Mucosa of descending colon (tissue), 3 donors: ENCODE measurements around the gene DDIT4. TPM values are rescaled to one million over a fixed set of nuclear protein-coding genes. Genes with fewer than 3 reads are reported as not detected.

Experiments used
- ATAC-seq: fragments of 200-7000 bp; cut with Tn5 transposase; one replicate; pipeline ENCODE4 v1.9.1; 2020; ENCODE audit warnings: mild to moderate bottlenecking, moderate library complexity
- DNase-seq, 3 donors: peaks; one replicate each; pipeline ENCODE4 v3.0.0-alpha.2; 2020
- H3K36me3 ChIP-seq: fragments of 200-600 bp; one replicate; pipeline ENCODE4 v1.8.0; 2021; ENCODE audit warnings: low read depth, mild to moderate bottlenecking
- H3K4me1 ChIP-seq: fragments of 200-600 bp; one replicate; pipeline ENCODE4 v1.8.0; 2021; ENCODE audit warnings: low read depth, mild to moderate bottlenecking
- H3K4me3 ChIP-seq: fragments of 200-600 bp; one replicate; pipeline ENCODE4 v1.8.0; 2021; ENCODE audit warnings: mild to moderate bottlenecking
- H3K9me3 ChIP-seq: fragments of 200-600 bp; one replicate; pipeline ENCODE4 v1.8.0; 2021; ENCODE audit warnings: mild to moderate bottlenecking
- intact Hi-C, 2 donors: fragments of 100-400 bp; cut with DNase I in 1 of 2; cut with micrococcal nuclease in 1 of 2; formaldehyde crosslinking; loops; one replicate each; pipeline versions ENCODE4 v1.11.0 to v1.11.1; 2022; cut with DNase I, micrococcal nuclease
- total RNA-seq, 3 donors: library from RNA; stranded (reverse); fragmentation: NEBNext Ultra II Directional in 2 of 3; extraction: Animal tissue kit (Norgen Biotek cat#: 25700) in 2 of 3; gene quantifications; one replicate each; pipeline versions ENCODE4 v1.2.1 to v1.2.4, GENCODE V29; 2021 to 2023
- TF ChIP-seq, protein P1 (sequence below): fragments of 200-600 bp; IDR thresholded peaks from one replicate; pipeline ENCODE4 v1.8.0; 2022; ENCODE audit warnings: antibody characterized with exemption, mild to moderate bottlenecking
- donor health status: DM: no; HTN: no; CAD: no; lungs with moderate emphysema.
- donor health status: DM: no; HTN: no; CAD: no.
- donor health status: DM: no; HTN: yes; CAD: no.

Gene DDIT4
- total RNA-seq, 3 donors from 2014 or later: 32.9 to 142 (median 49.6) TPM

DNA sequence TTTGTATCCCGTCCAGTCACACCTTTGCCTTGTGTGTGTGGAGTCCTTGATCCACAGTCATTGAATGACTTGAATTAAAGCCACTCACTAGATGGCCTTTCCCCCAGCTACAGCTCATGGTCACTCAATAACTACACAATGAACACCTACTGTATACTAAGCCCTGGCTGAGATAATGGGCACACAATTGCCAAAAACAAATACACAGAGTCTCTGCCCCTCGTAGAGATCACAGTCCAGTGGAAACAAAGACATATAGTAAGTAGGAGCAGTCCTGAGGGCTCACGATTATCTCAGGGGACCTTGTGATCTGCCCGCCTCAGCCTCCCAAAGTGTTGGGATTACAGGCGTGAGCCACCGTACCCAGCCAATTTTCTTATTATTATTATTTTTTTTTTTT lies 22.1 kb upstream of the DDIT4 start:
- DNase-seq: peak in 1 of 3 donors; percentile 3
- Histone ChIP-seq H3K9me3 (no peaks in the 10 kb centered on the region), H3K36me3 (no peaks in the 10 kb centered on the region), H3K4me3 (no peak overlapping the region), H3K4me1 (peaks cover 71% of the 10 kb centered on the region)
- no peak for ATAC-seq
- intact Hi-C loops: no loop called here
- TF ChIP-seq, protein P1, sequence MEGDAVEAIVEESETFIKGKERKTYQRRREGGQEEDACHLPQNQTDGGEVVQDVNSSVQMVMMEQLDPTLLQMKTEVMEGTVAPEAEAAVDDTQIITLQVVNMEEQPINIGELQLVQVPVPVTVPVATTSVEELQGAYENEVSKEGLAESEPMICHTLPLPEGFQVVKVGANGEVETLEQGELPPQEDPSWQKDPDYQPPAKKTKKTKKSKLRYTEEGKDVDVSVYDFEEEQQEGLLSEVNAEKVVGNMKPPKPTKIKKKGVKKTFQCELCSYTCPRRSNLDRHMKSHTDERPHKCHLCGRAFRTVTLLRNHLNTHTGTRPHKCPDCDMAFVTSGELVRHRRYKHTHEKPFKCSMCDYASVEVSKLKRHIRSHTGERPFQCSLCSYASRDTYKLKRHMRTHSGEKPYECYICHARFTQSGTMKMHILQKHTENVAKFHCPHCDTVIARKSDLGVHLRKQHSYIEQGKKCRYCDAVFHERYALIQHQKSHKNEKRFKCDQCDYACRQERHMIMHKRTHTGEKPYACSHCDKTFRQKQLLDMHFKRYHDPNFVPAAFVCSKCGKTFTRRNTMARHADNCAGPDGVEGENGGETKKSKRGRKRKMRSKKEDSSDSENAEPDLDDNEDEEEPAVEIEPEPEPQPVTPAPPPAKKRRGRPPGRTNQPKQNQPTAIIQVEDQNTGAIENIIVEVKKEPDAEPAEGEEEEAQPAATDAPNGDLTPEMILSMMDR: no peak

DNA sequence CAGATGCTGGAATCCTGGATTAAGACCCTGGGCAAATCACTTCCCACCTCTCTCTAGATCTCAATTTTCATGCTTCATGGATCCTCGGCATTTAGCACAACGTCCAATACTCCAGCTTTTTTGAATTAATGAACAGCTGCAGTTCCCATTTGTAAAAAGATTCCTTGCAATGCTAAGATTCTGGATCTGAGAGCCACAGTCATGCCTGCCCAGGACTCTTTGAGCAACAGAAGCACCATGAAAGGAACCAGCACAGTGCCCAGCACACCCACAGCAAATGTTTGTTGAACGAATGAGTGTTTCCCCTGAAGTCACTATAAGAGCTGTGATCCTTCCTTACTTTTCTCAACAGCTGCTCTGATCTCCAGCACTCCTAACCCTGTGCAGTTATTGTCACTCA lies 20.8 kb upstream of the DDIT4 start:
- H3K36me3 ChIP-seq: no peaks in the 10 kb centered on the region
- TF ChIP-seq, protein P1: no peak
- DNase-seq (peak in 1 of 3 donors; percentile 8), ATAC-seq (no peak)
- H3K4me3 ChIP-seq: no peak overlapping the region
- no peaks in the 10 kb centered on the region for H3K9me3 ChIP-seq
- H3K4me1 ChIP-seq: peaks cover 62% of the 10 kb centered on the region
- intact Hi-C loops: no loop called here

DNA sequence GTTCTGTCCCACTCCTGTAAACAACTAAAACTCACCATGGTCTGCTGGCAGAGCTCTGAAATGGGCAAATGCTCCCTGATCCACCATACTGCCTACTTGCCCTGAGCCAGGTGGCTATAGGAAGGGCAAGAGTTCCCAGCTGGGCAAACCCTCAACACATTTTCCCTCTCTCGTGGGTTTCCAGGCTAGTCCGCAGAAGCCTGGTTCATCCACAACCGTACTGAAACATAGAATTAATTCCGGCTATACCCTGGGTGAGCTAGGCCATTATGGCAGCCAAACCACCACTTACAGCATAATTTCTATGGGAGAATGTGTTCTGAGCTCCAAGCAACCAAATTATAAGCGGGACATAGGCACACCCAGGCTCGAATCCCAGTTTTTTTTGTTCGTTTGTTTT lies 20.1 kb upstream of the DDIT4 start:
- intact Hi-C loops: no loop called here
- TF ChIP-seq, protein P1: no peak
- DNase-seq (peak in 2 of 3 donors; percentile 17), ATAC-seq (no peak)
- H3K9me3 ChIP-seq: no peaks in the 10 kb centered on the region
- H3K4me3 ChIP-seq: no peak overlapping the region
- H3K4me1 ChIP-seq: peaks cover 55% of the 10 kb centered on the region
- H3K36me3 ChIP-seq: no peaks in the 10 kb centered on the region

DNA sequence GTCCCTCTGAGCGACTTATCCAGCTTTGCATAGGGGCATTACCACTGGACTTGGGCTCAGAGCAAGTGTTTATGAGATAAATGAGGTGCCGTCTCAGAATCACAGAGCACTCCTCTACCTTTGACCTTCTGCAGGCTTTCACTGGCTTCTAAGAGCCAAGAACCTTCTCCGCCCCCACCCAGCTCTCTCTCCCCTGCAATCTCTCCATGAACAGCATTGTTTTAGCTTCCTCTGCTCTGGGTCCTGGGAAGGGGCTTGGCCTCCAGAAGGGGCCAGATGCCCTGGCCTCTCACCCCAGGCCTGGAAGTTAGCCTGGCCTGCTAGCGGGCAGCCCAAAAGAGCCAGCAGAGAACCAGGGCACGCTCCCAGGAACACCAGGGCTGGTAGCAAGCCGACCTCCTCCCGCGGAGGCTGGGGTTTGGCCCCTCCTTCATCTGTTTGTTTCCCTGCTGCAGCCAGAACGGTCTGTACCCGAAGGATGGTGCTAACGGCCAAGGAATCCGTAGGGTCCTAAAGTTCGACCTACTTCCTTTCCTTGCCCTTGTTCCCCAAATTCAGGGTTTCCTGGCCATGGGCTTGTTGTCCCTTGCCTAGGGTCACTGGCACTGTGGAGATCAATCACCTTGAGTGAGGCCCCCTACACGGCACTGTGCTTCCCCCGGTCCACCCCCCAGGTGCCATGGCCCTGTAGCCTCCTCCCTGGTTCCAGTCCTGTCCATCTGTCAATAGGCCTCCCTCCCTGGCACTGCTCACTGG lies 18.7 kb upstream of the DDIT4 start:
- intact Hi-C loops: no loop called here
- DNase-seq: peak; percentile 75 to 91 (median 83)
- Histone ChIP-seq H3K36me3 (no peaks in the 10 kb centered on the region), H3K4me1 (peaks cover 48% of the 10 kb centered on the region), H3K9me3 (no peaks in the 10 kb centered on the region), H3K4me3 (no peak overlapping the region)
- peak; percentile 93 for ATAC-seq
- TF ChIP-seq, protein P1: no peak

DNA sequence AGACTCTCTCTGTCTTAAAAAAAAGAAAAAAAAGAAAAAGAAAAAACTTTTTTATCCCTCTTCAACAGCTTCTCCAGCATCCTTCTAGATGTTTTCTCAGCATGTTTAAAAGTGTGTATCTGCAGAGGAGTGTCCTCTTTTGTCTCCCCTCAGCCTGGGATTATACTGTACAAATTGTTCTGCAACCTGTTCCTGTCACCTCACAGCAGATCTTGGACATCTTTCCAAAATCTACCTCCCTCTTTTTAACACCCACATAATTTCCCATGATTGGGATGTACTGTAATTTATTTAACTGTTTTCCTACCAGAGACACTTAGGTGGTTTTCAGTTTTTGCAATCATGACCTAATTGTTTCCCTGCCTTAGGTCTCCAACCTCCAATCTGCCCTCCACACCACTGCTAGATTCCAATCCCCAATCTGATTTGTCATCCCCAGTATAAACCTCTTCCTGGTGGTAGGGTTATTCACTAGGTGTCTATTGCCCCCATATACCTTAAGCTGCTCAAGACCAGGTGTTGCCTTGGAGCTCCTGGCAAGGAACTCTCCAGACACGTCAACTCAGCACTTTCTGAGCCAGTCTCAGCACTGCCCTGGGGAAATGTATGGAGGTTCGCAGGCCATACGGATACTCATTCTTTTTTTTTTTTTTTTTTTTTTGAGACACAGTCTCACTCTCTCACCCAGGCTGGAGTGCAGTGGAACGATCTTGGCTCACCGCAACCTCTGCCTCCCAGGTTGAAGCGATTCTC lies 17.6 kb upstream of the DDIT4 start:
- TF ChIP-seq, protein P1: no peak
- Histone ChIP-seq H3K4me3 (no peak overlapping the region), H3K4me1 (peaks cover 54% of the 10 kb centered on the region), H3K36me3 (no peaks in the 10 kb centered on the region), H3K9me3 (no peaks in the 10 kb centered on the region)
- DNase-seq (peak in 1 of 3 donors; percentile 15), ATAC-seq (no peak)
- intact Hi-C loops: no loop called here
